Subcutaneous abdominal adipose tissue (tissue), 5 donors: ENCODE results near the gene MCF2L2.

Source experiments
- H3K27ac ChIP-seq: one replicate; pipeline ENCODE4 v1.7.0; 2013; ENCODE audit warnings: low read depth, mild to moderate bottlenecking, inconsistent platforms, low read length, moderate library complexity
- H3K27me3 ChIP-seq, 5 donors: one replicate each; pipeline ENCODE4 v1.7.0; 2013; ENCODE audit warnings: low read length in 5 of 5, inconsistent platforms in 1 of 5; ENCODE audit not compliant: control insufficient read depth in 5 of 5, insufficient read depth in 4 of 5
- H3K36me3 ChIP-seq, 5 donors: one replicate each; pipeline ENCODE4 v1.7.0; 2013; ENCODE audit warnings: low read length in 5 of 5; ENCODE audit not compliant: control insufficient read depth in 5 of 5, insufficient read depth in 5 of 5
- H3K4me1 ChIP-seq, 5 donors: one replicate each; pipeline ENCODE4 v1.7.0; 2013; ENCODE audit warnings: low read length in 5 of 5, mild to moderate bottlenecking in 3 of 5, moderate library complexity in 1 of 5; ENCODE audit not compliant: control insufficient read depth in 5 of 5, insufficient read depth in 5 of 5
- H3K4me3 ChIP-seq, 5 donors: one replicate each; pipeline ENCODE4 v1.7.0; 2013; ENCODE audit warnings: low read length in 5 of 5, low read depth in 1 of 5
- H3K9ac ChIP-seq, 5 donors: one replicate each; pipeline ENCODE4 v1.7.0; 2013; ENCODE audit warnings: low read length in 5 of 5, mild to moderate bottlenecking in 4 of 5, moderate library complexity in 3 of 5
- H3K9me3 ChIP-seq, 5 donors: one replicate each; pipeline ENCODE4 v1.7.0; 2013; ENCODE audit warnings: low read length in 5 of 5; ENCODE audit not compliant: control insufficient read depth in 5 of 5
- donor health status: healthy.
- donor health status: healthy.
- donor health status: healthy.
- donor health status: healthy.
- donor health status: healthy.

The MCF2L2 gene

GRCh38 chr3:183354874-183355273 is 73.5 kb downstream of the MCF2L2 start:
- Histone ChIP-seq H3K4me3 (no peak overlapping the region), H3K27ac (no peak overlapping the region), H3K9me3 (no peaks in the 10 kb centered on the region), H3K9ac (no peak overlapping the region), H3K27me3 (no peaks in the 10 kb centered on the region), H3K36me3 (no peaks in the 10 kb centered on the region), H3K4me1 (no peaks in the 10 kb centered on the region)

GRCh38 chr3:183354325-183354831 is 74.0 kb downstream of the MCF2L2 start:
- H3K27me3 ChIP-seq, result no peaks in the 10 kb centered on the region

GRCh38 chr3:183353421-183353820 is 75.0 kb downstream of the MCF2L2 start:
- Histone ChIP-seq H3K27ac (no peak overlapping the region), H3K4me1 (no peaks in the 10 kb centered on the region), H3K9ac (no peak overlapping the region), H3K27me3 (no peaks in the 10 kb centered on the region), H3K9me3 (no peaks in the 10 kb centered on the region), H3K36me3 (no peaks in the 10 kb centered on the region), H3K4me3 (no peak overlapping the region)

More at GRCh38 chr3:183354325-183354831, 74.0 kb downstream of the MCF2L2 start:
- no peaks in the 10 kb centered on the region for H3K4me1 ChIP-seq
- H3K9ac ChIP-seq, result no peak overlapping the region
- no peaks in the 10 kb centered on the region for H3K36me3 ChIP-seq
- no peak overlapping the region for H3K4me3 ChIP-seq
- no peaks in the 10 kb centered on the region for H3K9me3 ChIP-seq
- no peak overlapping the region for H3K27ac ChIP-seq

GRCh38 chr3:183350164-183350563 is 78.3 kb downstream of the MCF2L2 start:
- Histone ChIP-seq H3K27me3 (no peaks in the 10 kb centered on the region), H3K9ac (no peak overlapping the region), H3K36me3 (no peaks in the 10 kb centered on the region), H3K27ac (no peak overlapping the region), H3K4me3 (no peak overlapping the region), H3K9me3 (no peaks in the 10 kb centered on the region), H3K4me1 (no peaks in the 10 kb centered on the region)

DNA sequence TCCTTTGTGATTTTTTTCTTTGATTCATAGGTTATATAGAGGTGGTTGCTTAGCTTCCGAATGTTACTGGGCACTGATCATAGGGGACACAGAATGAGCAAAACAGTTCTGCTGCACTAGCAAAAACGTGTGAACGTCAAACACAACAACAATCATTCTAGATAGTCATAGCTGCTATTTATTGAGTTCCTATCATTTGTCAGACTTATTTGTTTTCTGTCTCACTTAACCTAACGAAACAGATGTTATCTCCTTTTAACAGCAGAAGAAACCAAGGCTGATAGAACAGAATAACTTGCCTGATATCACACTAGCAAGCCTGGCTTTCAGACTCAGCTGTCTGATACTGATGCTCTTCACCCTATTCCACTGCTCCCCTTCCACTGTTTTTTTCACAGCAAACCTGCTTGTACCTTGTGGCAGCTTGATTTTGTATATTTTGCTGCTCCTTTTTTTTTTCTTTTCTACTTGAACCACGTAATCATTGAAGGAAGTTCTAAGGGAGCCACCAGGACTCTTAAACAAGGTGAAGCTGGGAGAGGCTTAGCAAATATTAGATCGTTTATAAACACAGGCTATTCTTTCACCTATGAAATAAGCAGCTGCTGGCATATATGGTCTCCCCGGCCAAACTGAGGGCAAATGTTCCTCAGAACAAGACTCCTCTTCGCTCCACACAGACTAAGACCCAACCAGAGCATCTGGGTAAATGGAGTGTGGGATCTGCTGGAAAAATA is 78.8 kb downstream of the MCF2L2 start:
- Histone ChIP-seq H3K27ac (no peak overlapping the region), H3K9ac (no peak overlapping the region)

DNA sequence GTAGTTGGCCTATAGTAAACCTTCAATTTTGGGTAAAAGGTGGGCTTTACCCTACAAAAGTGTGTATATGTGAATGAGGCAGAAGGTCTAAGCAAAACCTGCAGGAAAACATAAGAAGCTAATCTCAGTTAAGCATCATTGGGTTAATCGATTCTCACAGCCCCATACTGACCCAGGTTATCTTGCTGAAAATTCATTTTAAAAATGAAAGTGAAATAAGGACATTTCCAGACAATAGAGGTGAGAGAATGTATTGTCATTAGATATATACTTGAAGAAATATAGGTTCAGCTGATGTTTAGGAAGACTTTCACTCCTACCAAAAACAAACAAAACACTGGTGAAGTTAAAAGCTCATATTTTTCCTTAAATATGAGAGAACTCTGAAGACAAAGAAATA is 85.6 kb downstream of the MCF2L2 start:
- Histone ChIP-seq H3K27me3 (no peaks in the 10 kb centered on the region), H3K27ac (no peak overlapping the region), H3K9ac (no peak overlapping the region), H3K9me3 (no peaks in the 10 kb centered on the region), H3K36me3 (no peaks in the 10 kb centered on the region), H3K4me3 (no peak overlapping the region), H3K4me1 (no peaks in the 10 kb centered on the region)

More for the DNA sequence above, 78.8 kb downstream of the MCF2L2 start:
- Histone ChIP-seq H3K4me1 (no peaks in the 10 kb centered on the region), H3K9me3 (no peaks in the 10 kb centered on the region), H3K36me3 (no peaks in the 10 kb centered on the region), H3K4me3 (no peak overlapping the region), H3K27me3 (no peaks in the 10 kb centered on the region)

DNA sequence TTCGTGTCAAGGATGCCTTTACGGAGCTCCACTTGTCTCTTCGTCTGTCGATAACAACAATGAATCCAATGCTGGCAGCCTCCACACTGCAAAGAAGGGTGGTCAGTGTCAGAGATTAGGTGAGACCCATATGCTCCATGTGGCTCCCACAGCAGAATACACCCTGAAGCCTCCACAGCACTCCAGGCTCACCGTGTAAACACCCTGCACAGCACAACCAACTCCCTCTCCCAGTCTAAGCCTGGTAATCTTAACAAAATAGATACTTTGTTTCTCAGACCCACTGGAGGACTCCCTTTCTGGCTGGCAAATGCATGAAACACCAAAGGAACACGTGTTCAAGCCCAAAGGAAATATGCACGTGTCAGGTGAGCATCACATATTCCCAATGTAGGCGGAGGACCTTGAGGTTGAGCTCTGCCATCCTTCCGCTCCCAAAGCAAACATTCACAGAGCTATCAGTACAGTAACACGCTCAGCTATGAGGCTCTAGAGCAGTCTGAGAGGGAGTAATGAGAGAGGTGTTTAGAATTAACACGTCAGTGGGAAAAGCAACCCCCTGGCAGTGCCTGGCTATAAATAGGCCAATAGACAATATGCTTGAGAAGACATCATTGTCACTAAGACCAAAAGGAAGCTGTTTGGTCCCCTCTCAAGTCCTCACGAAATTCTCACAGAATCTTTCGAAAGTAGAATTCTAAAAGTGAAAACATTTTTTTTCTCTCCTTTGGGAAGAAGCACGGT is 86.7 kb downstream of the MCF2L2 start:
- Histone ChIP-seq H3K9me3 (no peaks in the 10 kb centered on the region), H3K4me3 (no peak overlapping the region), H3K9ac (no peak overlapping the region), H3K4me1 (no peaks in the 10 kb centered on the region), H3K36me3 (no peaks in the 10 kb centered on the region), H3K27ac (no peak overlapping the region), H3K27me3 (no peaks in the 10 kb centered on the region)

DNA sequence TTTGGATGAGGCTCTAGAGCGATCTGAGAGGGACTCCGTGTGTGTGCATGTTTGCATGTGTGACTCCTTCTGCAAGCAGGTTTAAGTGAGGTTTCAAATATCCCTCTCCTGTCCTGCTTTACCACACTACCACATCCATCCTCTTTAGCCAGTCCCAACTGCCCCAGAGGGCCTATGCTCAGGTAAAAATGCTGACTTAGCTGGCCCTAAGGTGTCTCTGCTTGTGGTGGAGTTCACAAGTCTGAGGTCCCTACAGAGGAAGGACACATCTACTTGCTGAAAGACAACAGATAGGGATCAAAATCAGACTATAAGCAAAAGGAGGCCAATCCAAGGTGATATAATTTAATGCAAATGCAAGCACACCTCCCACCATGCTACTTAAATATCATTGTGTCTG is 88.2 kb downstream of the MCF2L2 start:
- H3K27me3 ChIP-seq, result no peaks in the 10 kb centered on the region

DNA sequence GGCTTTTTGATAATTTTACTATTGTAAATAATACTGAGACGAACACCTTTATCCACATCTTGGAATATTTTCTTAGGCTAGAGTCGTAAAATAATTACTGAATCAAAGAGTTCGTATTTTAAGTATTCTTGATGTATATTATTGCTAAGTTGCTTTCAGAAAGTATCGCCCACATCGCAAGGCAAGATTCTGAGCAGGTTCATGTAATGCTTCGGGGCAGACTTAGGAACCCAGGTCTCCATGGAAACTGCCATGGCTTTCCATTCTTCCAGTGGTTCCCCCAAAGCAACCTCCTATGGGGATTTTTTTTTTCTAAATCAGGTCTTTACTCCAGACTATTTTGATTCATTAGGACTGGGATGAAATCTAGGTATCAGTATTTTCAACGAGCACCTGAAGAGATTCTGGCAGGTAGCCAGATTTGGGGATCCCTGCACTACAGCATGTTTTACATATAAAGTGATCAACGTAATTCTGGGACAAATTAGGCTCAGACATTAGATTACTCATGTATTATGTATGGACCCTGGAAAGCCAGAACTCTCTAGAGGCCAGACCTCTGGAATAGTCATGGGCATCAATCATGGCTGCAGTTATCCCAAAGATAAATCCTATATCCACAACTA is 88.8 kb downstream of the MCF2L2 start:
- H3K4me3 ChIP-seq, result no peak overlapping the region
- no peaks in the 10 kb centered on the region for H3K4me1 ChIP-seq
- no peaks in the 10 kb centered on the region for H3K27me3 ChIP-seq
- no peaks in the 10 kb centered on the region for H3K9me3 ChIP-seq
- no peaks in the 10 kb centered on the region for H3K36me3 ChIP-seq
- no peak overlapping the region for H3K27ac ChIP-seq
- H3K9ac ChIP-seq, result no peak overlapping the region

More for the DNA sequence above, 88.2 kb downstream of the MCF2L2 start:
- Histone ChIP-seq H3K4me3 (no peak overlapping the region), H3K4me1 (no peaks in the 10 kb centered on the region), H3K36me3 (no peaks in the 10 kb centered on the region), H3K9ac (no peak overlapping the region), H3K9me3 (no peaks in the 10 kb centered on the region), H3K27ac (no peak overlapping the region)

- H3K27me3 ChIP-seq, result no peaks in the 10 kb centered on the region
- no peak overlapping the region for H3K4me3 ChIP-seq
Measured at GRCh38 chr3:183338520-183338919, 89.9 kb downstream of the MCF2L2 start.

More at GRCh38 chr3:183338520-183338919, 89.9 kb downstream of the MCF2L2 start:
- H3K9ac ChIP-seq, result no peak overlapping the region
- no peaks in the 10 kb centered on the region for H3K4me1 ChIP-seq
- H3K9me3 ChIP-seq, result no peaks in the 10 kb centered on the region
- H3K27ac ChIP-seq, result no peak overlapping the region
- H3K36me3 ChIP-seq, result no peaks in the 10 kb centered on the region
